Keratinocyte (primary cell): ENCODE results near the gene DMRT1.

Experiments
- EZH2 ChIP-seq: IDR thresholded peaks from one replicate; pipeline ENCODE4 v1.6.1; 2012; ENCODE audit warnings: inconsistent platforms, mild to moderate bottlenecking, low read length, moderate library complexity
- TF ChIP-seq, protein P1 (sequence below), 3 experiments: IDR thresholded peaks in 1 of 3; conservative IDR thresholded peaks in 1 of 3; optimal IDR thresholded peaks in 1 of 3; 2 replicates in 2 of 3; 3 replicates in 1 of 3; pipeline versions ENCODE3 to v1.5.1; 2011; ENCODE audit warnings: low read length in 3 of 3, mild to moderate bottlenecking in 3 of 3, moderate library complexity in 2 of 3, control low read depth in 1 of 3, inconsistent platforms in 1 of 3; ENCODE audit not compliant: insufficient read depth in 2 of 3; ENCODE audit errors: extremely low read depth in 1 of 3

GRCh38 chr9:886886-887285 lies 45.4 kb downstream of the DMRT1 start:
- TF ChIP-seq, protein P1, sequence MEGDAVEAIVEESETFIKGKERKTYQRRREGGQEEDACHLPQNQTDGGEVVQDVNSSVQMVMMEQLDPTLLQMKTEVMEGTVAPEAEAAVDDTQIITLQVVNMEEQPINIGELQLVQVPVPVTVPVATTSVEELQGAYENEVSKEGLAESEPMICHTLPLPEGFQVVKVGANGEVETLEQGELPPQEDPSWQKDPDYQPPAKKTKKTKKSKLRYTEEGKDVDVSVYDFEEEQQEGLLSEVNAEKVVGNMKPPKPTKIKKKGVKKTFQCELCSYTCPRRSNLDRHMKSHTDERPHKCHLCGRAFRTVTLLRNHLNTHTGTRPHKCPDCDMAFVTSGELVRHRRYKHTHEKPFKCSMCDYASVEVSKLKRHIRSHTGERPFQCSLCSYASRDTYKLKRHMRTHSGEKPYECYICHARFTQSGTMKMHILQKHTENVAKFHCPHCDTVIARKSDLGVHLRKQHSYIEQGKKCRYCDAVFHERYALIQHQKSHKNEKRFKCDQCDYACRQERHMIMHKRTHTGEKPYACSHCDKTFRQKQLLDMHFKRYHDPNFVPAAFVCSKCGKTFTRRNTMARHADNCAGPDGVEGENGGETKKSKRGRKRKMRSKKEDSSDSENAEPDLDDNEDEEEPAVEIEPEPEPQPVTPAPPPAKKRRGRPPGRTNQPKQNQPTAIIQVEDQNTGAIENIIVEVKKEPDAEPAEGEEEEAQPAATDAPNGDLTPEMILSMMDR (optimal IDR thresholded peaks at IDR 0.05 in 1 of 3, IDR thresholded peaks at IDR 0.05 in 1 of 3, conservative IDR thresholded peaks at IDR 0.05 in 1 of 3; ENCODE audit: extremely low read depth in 1 of 3, insufficient read depth in 2 of 3, low read length in 3 of 3) = no peak
- no peak for TF ChIP-seq EZH2
